Common myeloid progenitor, CD34-positive (primary cell): ENCODE data around the gene NDUFB7.
"Not testable (repeated sequence)": the region's sequence is repeated elsewhere in the genome, so short reads cannot be mapped to it uniquely, and the experiment has no call there.

Source experiments
- CTCF ChIA-PET: fragments of 350-600 bp; sonication (Branson Sonifier 250); formaldehyde crosslinking; loops from one replicate; lab custom pipeline; 2021; ENCODE audit warnings: antibody characterized with exemption; lab: Charles Lee
- POLR2A ChIA-PET: fragments of 350-600 bp; sonication (Branson Sonifier 250); formaldehyde crosslinking; loops from one replicate; lab custom pipeline; 2021; ENCODE audit warnings: antibody characterized with exemption; lab: Charles Lee
- DNase-seq, 3 donors: peaks; one replicate each; pipeline versions ENCODE4 v3.0.0 to v3.0.0-alpha.2; 2013
- H3K27ac ChIP-seq, 2 experiments: 1 replicate in 1 of 2; 2 replicates in 1 of 2; pipeline ENCODE4 v1.7.0; 2013; ENCODE audit warnings: inconsistent platforms in 2 of 2, low read length in 2 of 2, mild to moderate bottlenecking in 2 of 2, low read depth in 1 of 2, moderate library complexity in 1 of 2; ENCODE audit not compliant: severe bottlenecking in 2 of 2, insufficient read depth in 1 of 2, poor library complexity in 1 of 2
- H3K27me3 ChIP-seq, 5 experiments: replicated peaks in 2 of 5; 1 replicate in 3 of 5; 2 replicates in 2 of 5; pipeline versions ENCODE4 v1.6.1 to v1.7.0; 2013; ENCODE audit warnings: low read length in 4 of 5, mild to moderate bottlenecking in 2 of 5, moderate library complexity in 2 of 5, inconsistent platforms in 1 of 5; ENCODE audit not compliant: insufficient read depth in 5 of 5, control insufficient read depth in 4 of 5
- H3K36me3 ChIP-seq, 4 experiments: 1 replicate in 2 of 4; 2 replicates in 2 of 4; pipeline versions ENCODE4 v1.6.1 to v1.7.0; 2013; ENCODE audit warnings: low read length in 3 of 4, control low read depth in 1 of 4, mild to moderate bottlenecking in 1 of 4; ENCODE audit not compliant: control insufficient read depth in 4 of 4, insufficient read depth in 4 of 4
- H3K4me1 ChIP-seq, 4 experiments: 1 replicate in 3 of 4; 2 replicates in 1 of 4; pipeline versions ENCODE4 v1.6.1 to v1.7.1; 2013; ENCODE audit warnings: low read length in 3 of 4, mild to moderate bottlenecking in 3 of 4, control low read depth in 1 of 4, inconsistent platforms in 1 of 4, moderate library complexity in 1 of 4; ENCODE audit not compliant: control insufficient read depth in 4 of 4, insufficient read depth in 4 of 4; ENCODE audit errors: control extremely low read depth in 1 of 4
- H3K4me3 ChIP-seq, 7 experiments: 1 replicate in 4 of 7; 2 replicates in 3 of 7; pipeline versions ENCODE4 v1.5.1 to v1.7.0; 2013; ENCODE audit warnings: mild to moderate bottlenecking in 7 of 7, low read length in 6 of 7, moderate library complexity in 6 of 7, inconsistent platforms in 2 of 7, low read depth in 2 of 7, control low read depth in 1 of 7; ENCODE audit not compliant: insufficient read depth in 4 of 7, control insufficient read depth in 1 of 7; ENCODE audit errors: extremely low read depth in 1 of 7
- H3K9me3 ChIP-seq, 5 experiments: 1 replicate in 4 of 5; 2 replicates in 1 of 5; pipeline versions ENCODE4 v1.6.1 to v1.7.1; 2013; ENCODE audit warnings: low read length in 4 of 5, mild to moderate bottlenecking in 2 of 5, inconsistent platforms in 1 of 5, low read depth in 1 of 5, moderate library complexity in 1 of 5; ENCODE audit not compliant: control insufficient read depth in 4 of 5, insufficient read depth in 2 of 5; ENCODE audit errors: control extremely low read depth in 1 of 5
- WGBS: methylation state at CpG from one replicate; pipeline ENCODE4 v1.1.5; 2013; ENCODE audit not compliant: insufficient coverage; 5-methylcytosine and 5-hydroxymethylcytosine counted together

NDUFB7 gene

DNA sequence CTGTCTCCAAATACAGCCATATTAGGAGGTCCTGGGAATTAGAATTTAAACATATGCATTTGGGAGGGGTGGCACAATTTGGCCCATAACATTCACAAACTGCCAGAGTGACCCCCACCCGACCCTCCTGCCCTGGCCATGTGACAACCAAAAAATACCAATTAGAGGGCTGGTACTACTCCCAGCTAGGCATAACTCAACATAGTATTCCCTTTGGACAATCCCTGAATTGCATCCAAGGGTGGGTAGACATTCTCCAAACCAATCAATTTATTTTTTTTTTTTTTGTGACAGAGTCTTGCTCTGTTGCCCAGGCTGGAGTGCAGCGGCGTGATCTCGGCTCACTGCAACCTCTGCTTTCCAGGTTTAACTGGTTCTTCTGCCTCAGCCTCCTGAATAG, 40.8 kb upstream of the NDUFB7 start:
- Histone ChIP-seq H3K27me3 (no peaks in the 10 kb centered on the region), H3K27ac (no peak overlapping the region), H3K9me3 (no peaks in the 10 kb centered on the region), H3K36me3 (no peaks in the 10 kb centered on the region), H3K4me1 (peaks cover 4 to 21% (median 18%) of the 10 kb centered on the region in 4 experiments), H3K4me3 (no peak overlapping the region)
- no peak for DNase-seq
- ChIA-PET CTCF (interaction anchor here (1.0 to 1.8 kb wide), 2 partner anchors 22 to 38 kb away, joined by 3 to 7 read pairs; no protein-coding TSS in a partner anchor), POLR2A (no interaction called here)
- 97% methylated on average over 4 of the region's 4 CpGs for WGBS

- POLR2A ChIA-PET, H3K27ac ChIP-seq, H3K27me3 ChIP-seq, H3K9me3 ChIP-seq, DNase-seq, H3K36me3 ChIP-seq, H3K4me3 ChIP-seq: not testable (repeated sequence)
- WGBS: 90% methylated on average over 4 of the region's 5 CpGs
- CTCF ChIA-PET: interaction anchor here (1.4 to 1.8 kb wide), 2 partner anchors 38 to 95 kb away, joined by 3 to 7 read pairs; no protein-coding TSS in a partner anchor
- H3K4me1 ChIP-seq: peaks cover 4 to 21% (median 18%) of the 10 kb centered on the region in 4 experiments
Observed at GRCh38 chr19:14612242-14612641, 40.4 kb upstream of the NDUFB7 start.

GRCh38 chr19:14611051-14611450, 39.2 kb upstream of the NDUFB7 start:
- WGBS: 80% methylated on average over 1 of the region's 4 CpGs
- DNase-seq: no peak
- CTCF ChIA-PET: interaction anchor here (1.1 to 1.4 kb wide), 2 partner anchors 69 to 96 kb away, joined by 3 read pairs; no protein-coding TSS in a partner anchor
- Histone ChIP-seq H3K27me3 (no peaks in the 10 kb centered on the region), H3K36me3 (no peaks in the 10 kb centered on the region), H3K4me3 (no peak overlapping the region), H3K27ac (no peak overlapping the region), H3K9me3 (no peaks in the 10 kb centered on the region), H3K4me1 (peaks cover 4 to 21% (median 18%) of the 10 kb centered on the region in 4 experiments)
- POLR2A ChIA-PET: interaction anchor here (0.9 kb wide), 1 partner anchor 79 kb away, joined by 4 read pairs; the partner anchor contains the start of gene ZNF333

DNA sequence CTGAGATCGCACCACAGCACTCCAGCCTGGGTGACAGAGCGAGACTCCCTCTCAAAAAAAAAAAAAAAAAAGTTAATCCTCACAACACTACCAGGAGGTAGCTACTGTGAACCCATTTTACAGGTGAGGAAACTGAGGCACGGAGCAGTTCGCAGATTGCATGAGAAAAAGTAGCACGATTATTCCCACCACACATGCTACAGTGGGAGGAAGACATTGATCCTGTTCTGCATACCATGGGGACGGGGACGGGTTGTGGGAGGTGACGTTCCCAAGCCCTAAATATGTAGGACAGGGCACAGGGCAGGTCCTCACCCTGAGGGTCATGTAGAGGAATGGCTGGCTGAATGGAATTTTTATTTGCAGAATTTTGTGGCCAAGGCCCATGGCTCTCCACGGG, 34.8 kb upstream of the NDUFB7 start:
- CTCF ChIA-PET: no interaction called here
- peaks cover 0 to 3% (median 0%) of the 10 kb centered on the region in 5 experiments for H3K9me3 ChIP-seq
- H3K36me3 ChIP-seq: no peaks in the 10 kb centered on the region
- 80% methylated on average over 2 of the region's 9 CpGs for WGBS
- DNase-seq: no peak
- no peaks in the 10 kb centered on the region for H3K27me3 ChIP-seq
- H3K4me3 ChIP-seq: no peak overlapping the region
- POLR2A ChIA-PET: no interaction called here
- H3K27ac ChIP-seq: no peak overlapping the region
- peaks cover 0 to 3% (median 0%) of the 10 kb centered on the region in 4 experiments for H3K4me1 ChIP-seq

DNA sequence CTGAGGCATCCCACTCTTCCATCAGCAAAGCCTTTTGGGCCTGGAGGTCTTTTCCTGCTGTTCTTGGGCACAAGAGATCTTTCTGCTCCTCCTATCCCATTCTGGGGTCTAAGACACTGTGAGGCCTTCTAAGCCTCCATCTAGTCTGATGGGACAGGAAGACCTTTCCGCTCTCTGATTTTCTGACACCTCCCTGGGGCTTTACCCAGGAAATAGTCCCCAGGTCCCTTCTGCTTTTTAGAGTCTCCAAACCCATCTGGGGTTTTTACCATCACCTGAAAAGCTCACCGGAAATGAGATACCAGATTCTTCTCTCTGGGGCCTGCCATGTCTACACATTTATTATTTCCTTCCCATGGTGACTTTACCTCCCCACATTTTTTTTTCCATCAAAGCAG, 32.1 kb upstream of the NDUFB7 start:
- H3K9me3 ChIP-seq: peaks cover 0 to 3% (median 0%) of the 10 kb centered on the region in 5 experiments
- H3K27ac ChIP-seq: no peak overlapping the region
- H3K36me3 ChIP-seq: no peaks in the 10 kb centered on the region
- no peaks in the 10 kb centered on the region for H3K27me3 ChIP-seq
- DNase-seq: peak in 1 of 3 donors; percentile 31
- ChIA-PET POLR2A (interaction anchor here (0.6 kb wide), 1 partner anchor 13 kb away, joined by 3 read pairs; no protein-coding TSS in a partner anchor), CTCF (no interaction called here)
- WGBS: 71% methylated on average over 2 of the region's 2 CpGs
- H3K4me1 ChIP-seq: no peaks in the 10 kb centered on the region
- no peak overlapping the region for H3K4me3 ChIP-seq

GRCh38 chr19:14599548-14600147, 27.8 kb upstream of the NDUFB7 start:
- POLR2A ChIA-PET: no interaction called here
- Histone ChIP-seq H3K36me3 (no peaks in the 10 kb centered on the region), H3K27ac (no peak overlapping the region), H3K9me3 (peaks cover 0 to 6% (median 3%) of the 10 kb centered on the region in 5 experiments), H3K4me1 (no peaks in the 10 kb centered on the region), H3K4me3 (no peak overlapping the region), H3K27me3 (no peaks in the 10 kb centered on the region)
- 98% methylated on average over 6 of the region's 8 CpGs for WGBS
- DNase-seq: no peak
- CTCF ChIA-PET: no interaction called here

DNA sequence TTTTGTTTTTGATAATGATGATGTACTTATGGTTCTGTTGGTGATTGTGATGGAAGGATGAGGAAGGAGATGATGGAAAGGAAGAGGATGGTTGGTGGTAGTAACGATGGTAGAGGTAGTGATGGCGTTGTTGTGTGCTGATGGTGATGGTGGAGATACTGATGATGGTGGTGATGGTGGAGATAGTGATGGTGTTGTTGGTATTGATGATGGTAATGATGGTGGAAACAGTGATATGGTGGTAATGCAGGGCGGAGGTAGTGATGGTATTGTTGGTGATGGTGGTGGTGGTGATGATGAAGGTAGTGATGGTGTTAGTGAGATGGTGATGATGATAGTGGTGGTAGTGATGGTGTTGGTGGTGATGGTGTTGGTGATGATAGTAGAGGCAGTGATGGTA, 23.7 kb upstream of the NDUFB7 start:
- WGBS: 88% methylated on average over 3 of the region's 3 CpGs
- CTCF ChIA-PET: interaction anchor here (0.6 kb wide), 1 partner anchor 1172 kb away, joined by 3 read pairs; no protein-coding TSS in a partner anchor
- no peak overlapping the region for H3K4me3 ChIP-seq

More for the DNA sequence above, 23.7 kb upstream of the NDUFB7 start:
- Histone ChIP-seq H3K27me3 (no peaks in the 10 kb centered on the region), H3K27ac (no peak overlapping the region), H3K4me1 (peaks cover 0 to 2% (median 0%) of the 10 kb centered on the region in 4 experiments), H3K9me3 (peaks cover 0 to 3% (median 0%) of the 10 kb centered on the region in 5 experiments), H3K36me3 (no peaks in the 10 kb centered on the region)
- POLR2A ChIA-PET: no interaction called here
- no peak for DNase-seq
